K562 (cell line): ENCODE measurements around the gene UNC93B1. TPM values are rescaled to one million over a fixed set of nuclear protein-coding genes. Genes with fewer than 3 reads are reported as not detected.

Experiments
- ARID3A ChIP-seq: IDR thresholded peaks from 2 replicates; pipeline ENCODE4 v1.6.1; 2012; ENCODE audit warnings: low read depth, low read length, improper control_type of control experiment, borderline replicate concordance
- CC2D1A ChIP-seq: fragments of 450-650 bp; IDR thresholded peaks from 2 replicates; pipeline ENCODE4 v1.6.1; 2017; ENCODE audit warnings: mild to moderate bottlenecking
- CTCFL ChIP-seq: IDR thresholded peaks from 2 replicates; pipeline ENCODE4 v1.6.1; 2011; ENCODE audit warnings: borderline replicate concordance, low read depth, mild to moderate bottlenecking, moderate library complexity, low read length; ENCODE audit not compliant: insufficient read depth, poor library complexity, severe bottlenecking
- CXXC5 ChIP-seq: fragments of 250-450 bp; sonication (Bioruptor Pico); IDR thresholded peaks from 2 replicates; pipeline ENCODE4 v1.8.0; 2022; ENCODE audit warnings: inconsistent platforms, mild to moderate bottlenecking, moderate library complexity
- DEAF1 ChIP-seq: fragments of 450-650 bp; formaldehyde crosslinking; IDR thresholded peaks from 2 replicates; pipeline ENCODE4 v1.4.0; 2020; ENCODE audit warnings: mild to moderate bottlenecking, moderate library complexity
- DPF2 ChIP-seq: fragments of 450-650 bp; IDR thresholded peaks from 2 replicates; pipeline ENCODE4 v1.6.1; 2016
- FOXK2 ChIP-seq, 2 experiments: fragments of 450-650 bp; IDR thresholded peaks in 1 of 2; conservative IDR thresholded peaks in 1 of 2; 2 replicates each; pipeline ENCODE4 v1.6.1; 2016; ENCODE audit warnings: low read depth in 2 of 2, mild to moderate bottlenecking in 1 of 2
- HLTF ChIP-seq: fragments of 450-650 bp; IDR thresholded peaks from 2 replicates; pipeline ENCODE4 v1.6.1; 2016
- JUN ChIP-seq, 2 experiments: sonication (generic) in 1 of 2; formaldehyde crosslinking in 1 of 2; IDR thresholded peaks; 2 replicates each; pipeline versions ENCODE4 v1.6.1 to v1.8.0; 2012 to 2022; ENCODE audit warnings: borderline replicate concordance in 2 of 2, mild to moderate bottlenecking in 2 of 2, improper control_type of control experiment in 1 of 2, low read depth in 1 of 2, low read length in 1 of 2, missing genetic modification reagents in 1 of 2
- KDM1A ChIP-seq, 2 experiments: fragments of 450-650 bp; IDR thresholded peaks; 2 replicates each; pipeline ENCODE4 v1.6.1; 2016; ENCODE audit warnings: mild to moderate bottlenecking in 2 of 2
- TRIM24 ChIP-seq, 2 experiments: fragments of 450-650 bp; IDR thresholded peaks; 2 replicates each; pipeline ENCODE4 v1.6.1; 2016
- ZBTB11 ChIP-seq, 3 experiments: fragments of 200-800 bp in 1 of 3; fragments of 250-450 bp in 1 of 3; fragments of 450-650 bp in 1 of 3; sonication (Bioruptor Pico) in 1 of 3; sonication (Bioruptor generic) in 1 of 3; formaldehyde crosslinking in 1 of 3; IDR thresholded peaks; 2 replicates each; pipeline versions ENCODE4 v1.6.1 to v1.8.0; 2016 to 2022; ENCODE audit warnings: mild to moderate bottlenecking in 2 of 3, missing genetic modification characterization in 2 of 3, missing compliant biosample characterization in 1 of 3, moderate library complexity in 1 of 3
- ZNF134 ChIP-seq: fragments of 250-450 bp; sonication (Bioruptor Pico); conservative IDR thresholded peaks from 2 replicates; pipeline ENCODE4 v1.4.0; 2020
- ZNF224 ChIP-seq: sonication (generic); formaldehyde crosslinking; IDR thresholded peaks from 2 replicates; pipeline ENCODE4 v1.8.0; 2022; ENCODE audit warnings: mild to moderate bottlenecking, missing genetic modification reagents
- ZNF384 ChIP-seq: IDR thresholded peaks from 2 replicates; pipeline ENCODE4 v1.6.1; 2012; ENCODE audit warnings: low read depth, low read length, improper control_type of control experiment
- polyA plus RNA-seq, 8 experiments: library from polyadenylated mRNA; depleted of rRNA in 4 of 8; stranded (reverse) in 5 of 8; unstranded in 3 of 8; fragments of >200 nt; fragmentation: Nextera tagmentation in 2 of 8; fragmentation: Illumina TruSeq in 1 of 8; extraction: Ambion mirVana in 2 of 8; extraction: Trizol in 1 of 8; gene quantifications; 2 replicates each; pipeline versions ENCODE4 v1.2.1 to v1.2.3, GENCODE V29; 2011 to 2014; ENCODE audit warnings: inconsistent platforms in 1 of 8, missing spikeins in 1 of 8
- total RNA-seq, 7 experiments: library from RNA; depleted of rRNA in 6 of 7; stranded (reverse); fragments of >200 nt in 6 of 7; fragmentation: Illumina TruSeq in 2 of 7; extraction: Trizol in 2 of 7; gene quantifications; 2 replicates each; pipeline versions ENCODE4 v1.2.1 to v1.2.3, GENCODE V29; 2011 to 2021; ENCODE audit warnings: low replicate concordance in 1 of 7
- TF ChIP-seq, protein P1 (sequence below): sonication (generic); formaldehyde crosslinking; IDR thresholded peaks from 2 replicates; pipeline ENCODE4 v1.9.0; 2022; ENCODE audit warnings: mild to moderate bottlenecking, missing genetic modification reagents

UNC93B1 gene
- total and polyA plus RNA-seq, 9 of the 15 experiments (the other 6 are each of a cell fraction or from before 2014, with no cell fraction given) = 0.10 to 13.6 (median 6.5) TPM

DNA sequence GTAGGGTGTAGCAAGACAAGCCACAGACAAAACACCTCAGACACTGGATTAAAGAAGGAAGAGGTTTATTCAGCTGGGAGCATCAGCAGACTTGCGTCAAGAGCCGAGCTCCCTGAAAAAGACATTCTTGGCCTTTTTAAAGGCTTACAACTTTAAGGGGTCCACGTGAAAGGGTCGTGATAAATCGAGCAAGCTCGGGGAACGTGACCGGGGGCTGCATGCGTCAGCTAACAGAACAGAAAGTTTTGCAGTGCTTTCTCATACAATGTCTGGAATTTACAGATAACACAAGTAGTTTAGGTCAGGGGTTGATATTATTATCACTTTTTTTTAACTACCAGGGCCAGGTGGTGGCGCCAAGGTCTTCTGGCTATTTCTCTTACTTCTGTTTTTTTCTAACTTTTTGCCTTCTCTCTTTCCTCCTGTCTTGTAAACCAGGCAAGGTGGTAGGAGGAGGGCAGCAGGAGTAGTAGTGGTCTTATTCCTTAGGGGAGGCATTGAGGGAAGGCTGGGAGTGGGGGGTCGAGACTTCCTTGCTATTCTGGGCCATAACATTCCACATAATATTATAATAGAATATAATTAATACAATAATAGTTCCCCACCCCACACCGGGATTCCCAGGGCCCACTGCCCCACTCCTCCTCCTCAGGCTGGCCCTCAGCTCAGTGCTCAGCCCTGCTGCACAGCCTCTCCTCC lies 5.6 kb upstream of the UNC93B1 start (continued):
- TF ChIP-seq KDM1A (IDR thresholded peaks at IDR 0.05) = peak; percentile 94
- TF ChIP-seq ARID3A = peak; percentile 86
- TF ChIP-seq CXXC5 = peak; percentile 69
- TF ChIP-seq DEAF1 (CRISPR knock-in tag) = peak; percentile 52; the same call in 1 of the 2 replicates
- TF ChIP-seq ZNF224 (CRISPR knock-in tag) = 0 out of 2 replicates have a peak, but pooled peaks have one; percentile 41
- TF ChIP-seq FOXK2 (conservative IDR thresholded peaks at IDR 0.05 in 1 of 2, IDR thresholded peaks at IDR 0.05 in 1 of 2; ENCODE audit: low read depth in 2 of 2) = peak; percentile 41 to 43; a peak in 3 of 4 replicates
- TF ChIP-seq TRIM24 (IDR thresholded peaks at IDR 0.05) = peak; percentile 62 to 76
- TF ChIP-seq ZNF384 = peak; percentile 93
- peak; percentile 67; the same call in 1 of the 2 replicates for TF ChIP-seq CC2D1A
- TF ChIP-seq, protein P1, sequence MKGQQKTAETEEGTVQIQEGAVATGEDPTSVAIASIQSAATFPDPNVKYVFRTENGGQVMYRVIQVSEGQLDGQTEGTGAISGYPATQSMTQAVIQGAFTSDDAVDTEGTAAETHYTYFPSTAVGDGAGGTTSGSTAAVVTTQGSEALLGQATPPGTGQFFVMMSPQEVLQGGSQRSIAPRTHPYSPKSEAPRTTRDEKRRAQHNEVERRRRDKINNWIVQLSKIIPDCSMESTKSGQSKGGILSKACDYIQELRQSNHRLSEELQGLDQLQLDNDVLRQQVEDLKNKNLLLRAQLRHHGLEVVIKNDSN = peak; percentile 55
- TF ChIP-seq ZNF134 (CRISPR knock-in tag) = no peak
- no peak for TF ChIP-seq HLTF
- peak; percentile 80 for TF ChIP-seq DPF2
- peak; percentile 48 for TF ChIP-seq CTCFL
- TF ChIP-seq JUN (IDR thresholded peaks at IDR 0.05; ENCODE audit: borderline replicate concordance, low read depth, low read length) = peak; percentile 29; the same call in 1 of the 2 replicates
- no peak for TF ChIP-seq JUN (CRISPR knock-in tag; IDR thresholded peaks at IDR 0.05; ENCODE audit: borderline replicate concordance)
- peak in 1 of 3 experiments; percentile 59; a peak in 1 of 6 replicates for TF ChIP-seq ZBTB11 (CRISPR knock-in tag; IDR thresholded peaks at IDR 0.05)
